Neural progenitor cell (in vitro differentiated cells): ENCODE measurements around the gene LPCAT3. TPM values are rescaled to one million over a fixed set of nuclear protein-coding genes. Genes with fewer than 3 reads are reported as not detected.

Experiments
- DNase-seq: peaks from one replicate; pipeline ENCODE4 v3.0.0-alpha.2; 2016; ENCODE audit warnings: low spot score
- H2AFZ ChIP-seq: fragments of 200-600 bp; sonication (generic); replicated peaks from 2 replicates; pipeline ENCODE4 v1.6.1; 2016; ENCODE audit warnings: antibody characterized with exemption
- H3F3A ChIP-seq: fragments of 200-600 bp; sonication (generic); 2 replicates; pipeline ENCODE4 v1.6.1; 2016; ENCODE audit warnings: antibody characterized with exemption, low read depth
- H3K27ac ChIP-seq: fragments of 200-600 bp; sonication (generic); 2 replicates; pipeline ENCODE4 v1.5.1; 2016; ENCODE audit warnings: mild to moderate bottlenecking
- H3K27me3 ChIP-seq: fragments of 200-600 bp; sonication (generic); 2 replicates; pipeline ENCODE4 v1.6.1; 2016; ENCODE audit warnings: mild to moderate bottlenecking, moderate library complexity
- H3K36me3 ChIP-seq: fragments of 200-600 bp; sonication (generic); 2 replicates; pipeline ENCODE4 v1.5.1; 2016
- H3K4me1 ChIP-seq: fragments of 200-600 bp; sonication (generic); 2 replicates; pipeline ENCODE4 v1.6.1; 2016; ENCODE audit warnings: mixed run types
- H3K4me2 ChIP-seq: fragments of 200-600 bp; sonication (generic); 2 replicates; pipeline ENCODE4 v1.6.1; 2016
- H3K4me3 ChIP-seq: fragments of 200-600 bp; sonication (generic); 2 replicates; pipeline ENCODE4 v1.5.1; 2016
- H3K79me2 ChIP-seq: fragments of 200-600 bp; sonication (generic); 2 replicates; pipeline ENCODE4 v1.6.1; 2016; ENCODE audit warnings: low read depth
- H3K9ac ChIP-seq: fragments of 200-600 bp; sonication (generic); 2 replicates; pipeline ENCODE4 v1.6.1; 2016
- H3K9me3 ChIP-seq: fragments of 200-600 bp; sonication (generic); 2 replicates; pipeline ENCODE4 v1.5.1; 2016; ENCODE audit warnings: low read depth
- H4K20me1 ChIP-seq: fragments of 200-600 bp; sonication (generic); 2 replicates; pipeline ENCODE4 v1.6.1; 2016; ENCODE audit warnings: low read depth
- H3K27ac Mint-ChIP-seq: 3 replicates; pipeline ENCODE4 v1.8.0; 2021; ENCODE audit warnings: mixed read lengths
- H3K27me3 Mint-ChIP-seq: 2 replicates; pipeline ENCODE4 v1.8.0; 2022; ENCODE audit warnings: low read depth, mild to moderate bottlenecking, inconsistent platforms, moderate library complexity, mixed read lengths; ENCODE audit not compliant: insufficient read depth
- H3K36me3 Mint-ChIP-seq: 3 replicates; pipeline ENCODE4 v1.8.0; 2021; ENCODE audit warnings: mixed read lengths
- H3K4me1 Mint-ChIP-seq: 3 replicates; pipeline ENCODE4 v1.8.0; 2021; ENCODE audit warnings: mixed read lengths
- H3K4me3 Mint-ChIP-seq: 3 replicates; pipeline ENCODE4 v1.8.0; 2021; ENCODE audit warnings: mild to moderate bottlenecking, moderate library complexity, mixed read lengths
- H3K9me3 Mint-ChIP-seq: 3 replicates; pipeline ENCODE4 v1.8.0; 2020; ENCODE audit warnings: mixed read lengths
- CTCF ChIP-seq: fragments of 200-600 bp; sonication (generic); IDR thresholded peaks from 2 replicates; pipeline ENCODE4 v1.5.1; 2017; ENCODE audit warnings: antibody characterized with exemption, mild to moderate bottlenecking
- EZH2 ChIP-seq: fragments of 200-600 bp; sonication (generic); IDR thresholded peaks from 2 replicates; pipeline ENCODE4 v1.6.1; 2017; ENCODE audit warnings: antibody characterized with exemption, mild to moderate bottlenecking, moderate library complexity
- EZH2phosphoT487 ChIP-seq: fragments of 200-600 bp; sonication (generic); IDR thresholded peaks from 2 replicates; pipeline ENCODE4 v1.6.1; 2017; ENCODE audit warnings: antibody characterized with exemption
- total RNA-seq: library from RNA; depleted of rRNA; stranded (reverse); fragments of >200 nt; gene quantifications from 2 replicates; pipeline ENCODE4 v1.2.3, GENCODE V29; 2015; ENCODE audit warnings: low replicate concordance

Gene LPCAT3
- total RNA-seq, 1 donor from 2014 or later: 18.1 TPM

GRCh38 chr12:6964605-6965025 is 53.7 kb downstream of the LPCAT3 start:
- no peak for DNase-seq
- peaks cover 4% of the 10 kb centered on the region for H4K20me1 ChIP-seq
- Mint-ChIP-seq H3K9me3 (no peaks in the 10 kb centered on the region), H3K27ac (peak overlapping the region; percentile 83), H3K4me3 (peak overlapping the region; percentile 21), H3K4me1 (peaks cover 40% of the 10 kb centered on the region), H3K36me3 (peaks cover 19% of the 10 kb centered on the region), H3K27me3 (peaks cover 8% of the 10 kb centered on the region)
- no peak overlapping the region for H3K9ac ChIP-seq
- no peaks in the 10 kb centered on the region for H3K27me3 ChIP-seq
- H3K79me2 ChIP-seq: peaks cover 21% of the 10 kb centered on the region
- H3K9me3 ChIP-seq: no peaks in the 10 kb centered on the region
- no peak overlapping the region for H3K4me3 ChIP-seq
- H3K36me3 ChIP-seq: no peaks in the 10 kb centered on the region
- peak overlapping the region; percentile 27 for H3K27ac ChIP-seq
- H3K4me2 ChIP-seq: no peak overlapping the region
- TF ChIP-seq CTCF (no peak), EZH2phosphoT487 (no peak), EZH2 (no peak)
- H3K4me1 ChIP-seq: peaks cover 27% of the 10 kb centered on the region
- peaks cover 78% of the 10 kb centered on the region for H3F3A ChIP-seq
- H2AFZ ChIP-seq: no peak overlapping the region

DNA sequence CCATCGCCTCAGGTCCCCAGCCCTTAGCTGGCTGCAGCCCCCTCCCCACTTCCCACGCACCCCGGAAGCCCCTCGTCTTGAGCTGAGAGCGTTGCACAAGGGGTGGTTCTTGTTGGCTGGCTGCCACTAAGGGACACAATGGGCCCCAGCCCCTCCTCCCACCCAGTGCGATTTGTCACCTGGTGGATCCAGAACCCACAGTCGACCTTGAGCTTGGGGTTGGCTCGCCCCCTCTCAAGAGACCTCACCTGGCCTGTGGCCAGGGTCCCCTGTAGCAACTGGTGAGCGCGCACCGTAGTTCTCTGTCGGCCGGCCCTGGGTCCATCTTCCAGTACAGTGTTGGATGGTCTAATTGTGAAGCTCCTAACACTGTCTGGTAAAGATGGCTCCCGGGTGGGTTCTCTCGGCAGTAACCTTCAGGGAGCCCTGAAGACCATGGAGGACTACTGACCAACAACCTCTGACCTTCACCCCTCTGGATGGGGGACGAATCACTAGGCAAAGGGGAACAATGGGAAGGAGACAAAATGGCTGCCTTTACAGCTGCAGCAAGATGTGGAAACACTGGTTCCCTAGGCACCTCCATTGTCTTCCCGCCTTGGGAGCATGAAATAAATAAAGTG is 54.4 kb downstream of the LPCAT3 start:
- H3K9ac ChIP-seq: no peak overlapping the region
- H3K79me2 ChIP-seq: peaks cover 14% of the 10 kb centered on the region
- peaks cover 15% of the 10 kb centered on the region for H3K36me3 Mint-ChIP-seq
- no peaks in the 10 kb centered on the region for H3K27me3 ChIP-seq
- peaks cover 8% of the 10 kb centered on the region for H3K27me3 Mint-ChIP-seq
- peaks cover 73% of the 10 kb centered on the region for H3F3A ChIP-seq
- H3K9me3 Mint-ChIP-seq: no peaks in the 10 kb centered on the region
- H3K9me3 ChIP-seq: no peaks in the 10 kb centered on the region
- H3K36me3 ChIP-seq: no peaks in the 10 kb centered on the region
- H3K27ac ChIP-seq: no peak overlapping the region
- H3K4me3 ChIP-seq: no peak overlapping the region
- no peak overlapping the region for H3K4me2 ChIP-seq
- no peak for TF ChIP-seq EZH2phosphoT487
- no peak for TF ChIP-seq EZH2
- no peak for TF ChIP-seq CTCF
- H3K4me3 Mint-ChIP-seq: peak overlapping the region; percentile 21
- peaks cover 41% of the 10 kb centered on the region for H3K4me1 Mint-ChIP-seq
- peaks cover 20% of the 10 kb centered on the region for H3K4me1 ChIP-seq
- H4K20me1 ChIP-seq: no peaks in the 10 kb centered on the region
- peak overlapping the region; percentile 83 for H3K27ac Mint-ChIP-seq
- no peak for DNase-seq
- no peak overlapping the region for H2AFZ ChIP-seq

- H3K79me2 ChIP-seq: peaks cover 7% of the 10 kb centered on the region
- no peak for DNase-seq
- no peak overlapping the region for H3K27ac Mint-ChIP-seq
- H3K4me3 ChIP-seq: no peak overlapping the region
- H3K4me3 Mint-ChIP-seq: no peak overlapping the region
- peaks cover 38% of the 10 kb centered on the region for H3K4me1 Mint-ChIP-seq
- H3K36me3 Mint-ChIP-seq: peaks cover 11% of the 10 kb centered on the region
- no peaks in the 10 kb centered on the region for H3K9me3 Mint-ChIP-seq
- TF ChIP-seq EZH2phosphoT487 (no peak), EZH2 (no peak), CTCF (no peak)
- H3K27me3 Mint-ChIP-seq: peaks cover 11% of the 10 kb centered on the region
- no peak overlapping the region for H3K9ac ChIP-seq
- no peaks in the 10 kb centered on the region for H4K20me1 ChIP-seq
- H3K4me2 ChIP-seq: peak overlapping the region; percentile 63
- no peaks in the 10 kb centered on the region for H3K9me3 ChIP-seq
- H3K4me1 ChIP-seq: peaks cover 20% of the 10 kb centered on the region
- H3K27me3 ChIP-seq: no peaks in the 10 kb centered on the region
- no peaks in the 10 kb centered on the region for H3K36me3 ChIP-seq
- H2AFZ ChIP-seq: peak overlapping the region; percentile 46
- no peak overlapping the region for H3K27ac ChIP-seq
- peaks cover 66% of the 10 kb centered on the region for H3F3A ChIP-seq
Observed at GRCh38 chr12:6963016-6963731, 55.1 kb downstream of the LPCAT3 start.
